NB4 (cell line): ENCODE measurements around the gene SNED1.

Source experiments
- POLR2A ChIP-seq: IDR thresholded peaks from 2 replicates; pipeline ENCODE4 v1.6.1; 2011; ENCODE audit warnings: mild to moderate bottlenecking; ENCODE audit not compliant: insufficient read length; ENCODE audit errors: extremely low read depth
- TF ChIP-seq, protein P1 (sequence below): IDR thresholded peaks from one replicate; pipeline ENCODE4 v1.5.1; 2012; ENCODE audit warnings: low read depth, low read length

DNA sequence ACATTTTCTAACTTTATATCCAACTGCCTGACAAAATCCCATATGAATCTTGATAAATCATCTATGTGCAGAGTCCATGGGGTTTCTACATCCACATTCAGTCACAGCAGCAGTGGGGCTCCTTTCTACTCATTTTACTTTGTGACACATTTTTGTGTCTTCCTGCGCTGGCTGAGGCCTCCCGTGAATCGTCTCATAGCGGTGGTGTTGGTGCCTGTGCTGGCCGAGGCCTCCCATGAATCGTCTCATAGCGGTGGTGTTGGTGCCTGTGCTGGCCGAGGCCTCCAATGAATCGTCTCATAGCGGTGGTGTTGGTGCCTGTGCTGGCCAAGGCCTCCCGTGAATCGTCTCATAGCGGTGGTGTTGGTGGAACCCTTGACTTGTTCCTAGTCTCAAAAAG lies 17.0 kb downstream of the SNED1 start:
- TF ChIP-seq POLR2A: no peak
- TF ChIP-seq, protein P1, sequence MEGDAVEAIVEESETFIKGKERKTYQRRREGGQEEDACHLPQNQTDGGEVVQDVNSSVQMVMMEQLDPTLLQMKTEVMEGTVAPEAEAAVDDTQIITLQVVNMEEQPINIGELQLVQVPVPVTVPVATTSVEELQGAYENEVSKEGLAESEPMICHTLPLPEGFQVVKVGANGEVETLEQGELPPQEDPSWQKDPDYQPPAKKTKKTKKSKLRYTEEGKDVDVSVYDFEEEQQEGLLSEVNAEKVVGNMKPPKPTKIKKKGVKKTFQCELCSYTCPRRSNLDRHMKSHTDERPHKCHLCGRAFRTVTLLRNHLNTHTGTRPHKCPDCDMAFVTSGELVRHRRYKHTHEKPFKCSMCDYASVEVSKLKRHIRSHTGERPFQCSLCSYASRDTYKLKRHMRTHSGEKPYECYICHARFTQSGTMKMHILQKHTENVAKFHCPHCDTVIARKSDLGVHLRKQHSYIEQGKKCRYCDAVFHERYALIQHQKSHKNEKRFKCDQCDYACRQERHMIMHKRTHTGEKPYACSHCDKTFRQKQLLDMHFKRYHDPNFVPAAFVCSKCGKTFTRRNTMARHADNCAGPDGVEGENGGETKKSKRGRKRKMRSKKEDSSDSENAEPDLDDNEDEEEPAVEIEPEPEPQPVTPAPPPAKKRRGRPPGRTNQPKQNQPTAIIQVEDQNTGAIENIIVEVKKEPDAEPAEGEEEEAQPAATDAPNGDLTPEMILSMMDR: no peak
